HG03175 (cell line): ENCODE data around the gene CRIP1.

Source experiments
- ATAC-seq: cut with Tn5 transposase; IDR thresholded peaks from one replicate; pipeline ENCODE4 v1.9.1; 2021; ENCODE audit warnings: mild to moderate bottlenecking, moderate library complexity; ENCODE audit not compliant: unreplicated experiment

The CRIP1 gene

GRCh38 chr14:105469456-105470349, 17.0 kb upstream of the CRIP1 start:
- ATAC-seq = no peak

GRCh38 chr14:105470350-105471296, 16.1 kb upstream of the CRIP1 start:
- ATAC-seq = no peak

- no peak for ATAC-seq
These were observed 15.3 kb upstream of the CRIP1 start for GRCh38 chr14:105471297-105471821.

GRCh38 chr14:105471823-105472485, 14.7 kb upstream of the CRIP1 start:
- no peak for ATAC-seq

- ATAC-seq = no peak
These were observed 14.1 kb upstream of the CRIP1 start for GRCh38 chr14:105472486-105472991.

- no peak for ATAC-seq
These were observed 13.5 kb upstream of the CRIP1 start for GRCh38 chr14:105473033-105473676.

- ATAC-seq = no peak
These were observed 12.8 kb upstream of the CRIP1 start for GRCh38 chr14:105473677-105474482.

- ATAC-seq = no peak
These were observed 12.0 kb upstream of the CRIP1 start, which contains the start of gene CRIP2 for GRCh38 chr14:105474483-105475268. TSS of gene CRIP2 (plus strand) at chr14:105474821. CDS start at chr14:105474863, 42 bp downstream.

- no peak for ATAC-seq
These were observed 11.2 kb upstream of the CRIP1 start for GRCh38 chr14:105475269-105476096.

- no peak for ATAC-seq
These were observed 10.4 kb upstream of the CRIP1 start for GRCh38 chr14:105476097-105476830.

- ATAC-seq = no peak
These were observed 9.6 kb upstream of the CRIP1 start for GRCh38 chr14:105476831-105477659.

- no peak for ATAC-seq
These were observed 8.9 kb upstream of the CRIP1 start for GRCh38 chr14:105477660-105478397.

GRCh38 chr14:105478398-105479251, 8.1 kb upstream of the CRIP1 start:
- ATAC-seq = no peak

GRCh38 chr14:105479431-105480158, 7.1 kb upstream of the CRIP1 start:
- no peak for ATAC-seq
